HepG2 (cell line): ENCODE measurements around the gene DUSP16. TPM values are rescaled to one million over a fixed set of nuclear protein-coding genes. Genes with fewer than 3 reads are reported as not detected.

ENCODE experiments used
- FOXC1 ChIP-seq: sonication (generic); formaldehyde crosslinking; IDR thresholded peaks from 2 replicates; pipeline ENCODE4 v1.8.0; 2022; ENCODE audit warnings: mild to moderate bottlenecking, missing genetic modification reagents, borderline replicate concordance
- ISX ChIP-seq: sonication (generic); formaldehyde crosslinking; conservative IDR thresholded peaks from 2 replicates; pipeline ENCODE4 v1.5.0; 2020; ENCODE audit warnings: missing genetic modification reagents
- MED1 ChIP-seq: sonication (generic); formaldehyde crosslinking; IDR thresholded peaks from 2 replicates; pipeline ENCODE4 v1.4.0; 2020; ENCODE audit warnings: missing genetic modification reagents
- MEF2D ChIP-seq: sonication (generic); formaldehyde crosslinking; IDR thresholded peaks from 2 replicates; pipeline ENCODE4 v1.5.1; 2020; ENCODE audit warnings: mild to moderate bottlenecking, missing genetic modification reagents
- MTA3 ChIP-seq: sonication (generic); formaldehyde crosslinking; IDR thresholded peaks from 2 replicates; pipeline ENCODE4 v1.4.0; 2020; ENCODE audit warnings: missing genetic modification reagents
- NR2F1 ChIP-seq, 2 experiments: fragments of 450-650 bp in 1 of 2; formaldehyde crosslinking in 1 of 2; IDR thresholded peaks; 2 replicates each; pipeline versions ENCODE4 v1.5.0 to v1.6.1; 2016 to 2020; ENCODE audit warnings: mild to moderate bottlenecking in 1 of 2, missing compliant biosample characterization in 1 of 2, missing genetic modification reagents in 1 of 2, moderate library complexity in 1 of 2
- PAX8 ChIP-seq: sonication (generic); formaldehyde crosslinking; IDR thresholded peaks from 2 replicates; pipeline ENCODE4 v1.8.0; 2022; ENCODE audit warnings: mild to moderate bottlenecking, missing genetic modification reagents, borderline replicate concordance
- POLR2A ChIP-seq, 2 experiments: IDR thresholded peaks; 2 replicates each; pipeline ENCODE4 v1.6.1; 2011; ENCODE audit warnings: low read depth in 2 of 2, low read length in 2 of 2, mild to moderate bottlenecking in 1 of 2, moderate library complexity in 1 of 2; ENCODE audit not compliant: insufficient read depth in 1 of 2
- RXRB ChIP-seq: IDR thresholded peaks from 2 replicates; pipeline ENCODE4 v1.6.1; 2016; ENCODE audit warnings: borderline replicate concordance, missing genetic modification reagents, missing compliant biosample characterization
- SIX4 ChIP-seq: sonication (generic); formaldehyde crosslinking; IDR thresholded peaks from 2 replicates; pipeline ENCODE4 v1.4.0; 2020; ENCODE audit warnings: missing genetic modification reagents
- SKIL ChIP-seq: sonication (generic); formaldehyde crosslinking; IDR thresholded peaks from 2 replicates; pipeline ENCODE4 v1.8.0; 2022; ENCODE audit warnings: missing genetic modification reagents, mild to moderate bottlenecking, moderate library complexity, borderline replicate concordance
- SP4 ChIP-seq: sonication (generic); formaldehyde crosslinking; IDR thresholded peaks from 2 replicates; pipeline ENCODE4 v1.8.1; 2023; ENCODE audit warnings: mild to moderate bottlenecking, missing genetic modification reagents
- TCF12 ChIP-seq, 2 experiments: fragments of 450-650 bp in 1 of 2; sonication (generic) in 1 of 2; formaldehyde crosslinking in 1 of 2; IDR thresholded peaks; 2 replicates each; pipeline versions ENCODE4 v1.6.1 to v1.8.0; 2017 to 2022; ENCODE audit warnings: antibody characterized with exemption in 1 of 2, mild to moderate bottlenecking in 1 of 2, missing genetic modification reagents in 1 of 2, moderate library complexity in 1 of 2
- TFAP4 ChIP-seq: sonication (generic); IDR thresholded peaks from 2 replicates; pipeline ENCODE4 v1.6.1; 2016; ENCODE audit warnings: low read depth, borderline replicate concordance
- XBP1 ChIP-seq: sonication (generic); formaldehyde crosslinking; IDR thresholded peaks from 2 replicates; pipeline ENCODE4 v1.5.0; 2020; ENCODE audit warnings: missing genetic modification reagents
- ZBTB1 ChIP-seq: sonication (generic); formaldehyde crosslinking; IDR thresholded peaks from 2 replicates; pipeline ENCODE4 v1.4.0; 2020; ENCODE audit warnings: missing genetic modification reagents, borderline replicate concordance
- ZNF124 ChIP-seq: sonication (generic); formaldehyde crosslinking; IDR thresholded peaks from 2 replicates; pipeline ENCODE4 v1.4.0; 2020; ENCODE audit warnings: missing genetic modification reagents
- ZNF512 ChIP-seq: sonication (generic); formaldehyde crosslinking; IDR thresholded peaks from 2 replicates; pipeline ENCODE4 v1.4.0; 2020; ENCODE audit warnings: mild to moderate bottlenecking, missing genetic modification reagents
- ZNF644 ChIP-seq: IDR thresholded peaks from 2 replicates; pipeline ENCODE4 v1.6.1; 2016; ENCODE audit warnings: low read depth
- ZZZ3 ChIP-seq: sonication (generic); formaldehyde crosslinking; IDR thresholded peaks from 2 replicates; pipeline ENCODE4 v1.4.0; 2020; ENCODE audit warnings: missing genetic modification reagents, mild to moderate bottlenecking, borderline replicate concordance
- polyA plus RNA-seq, 8 experiments: library from polyadenylated mRNA; depleted of rRNA in 3 of 8; stranded (reverse) in 7 of 8; unstranded in 1 of 8; fragments of >200 nt; fragmentation: Illumina TruSeq in 4 of 8; extraction: Trizol in 4 of 8; gene quantifications; 2 replicates each; pipeline versions ENCODE4 v1.2.1 to v1.2.3, GENCODE V29; 2011 to 2016; ENCODE audit warnings: low read depth in 4 of 8, missing spikeins in 1 of 8, mixed read lengths in 1 of 8; ENCODE audit not compliant: insufficient read depth in 1 of 8
- total RNA-seq, 5 experiments: library from RNA; depleted of rRNA; stranded (reverse); fragments of >200 nt; fragmentation: Illumina TruSeq; extraction: Trizol; gene quantifications; 2 replicates each; pipeline ENCODE4 v1.2.3, GENCODE V29; 2016; ENCODE audit warnings: low read depth in 1 of 5
- TF ChIP-seq, protein P1 (sequence below): sonication (generic); formaldehyde crosslinking; IDR thresholded peaks from 2 replicates; pipeline ENCODE4 v1.4.0; 2020; ENCODE audit warnings: missing genetic modification reagents
- TF ChIP-seq, protein P2 (sequence below): IDR thresholded peaks from 2 replicates; pipeline ENCODE4 v1.6.1; 2016; ENCODE audit warnings: low read depth, borderline replicate concordance
- TF ChIP-seq, protein P3 (sequence below): sonication (generic); formaldehyde crosslinking; IDR thresholded peaks from 2 replicates; pipeline ENCODE4 v1.8.1; 2023; ENCODE audit warnings: mild to moderate bottlenecking, inconsistent platforms, moderate library complexity, missing genetic modification reagents, borderline replicate concordance

The DUSP16 gene
- total and polyA plus RNA-seq, 2 of the 13 experiments (the other 11 are each of a cell fraction or from before 2014, with no cell fraction given), result 45.7 to 46.6 TPM

- no peak for TF ChIP-seq SKIL (CRISPR knock-in tag)
- TF ChIP-seq, protein P1, sequence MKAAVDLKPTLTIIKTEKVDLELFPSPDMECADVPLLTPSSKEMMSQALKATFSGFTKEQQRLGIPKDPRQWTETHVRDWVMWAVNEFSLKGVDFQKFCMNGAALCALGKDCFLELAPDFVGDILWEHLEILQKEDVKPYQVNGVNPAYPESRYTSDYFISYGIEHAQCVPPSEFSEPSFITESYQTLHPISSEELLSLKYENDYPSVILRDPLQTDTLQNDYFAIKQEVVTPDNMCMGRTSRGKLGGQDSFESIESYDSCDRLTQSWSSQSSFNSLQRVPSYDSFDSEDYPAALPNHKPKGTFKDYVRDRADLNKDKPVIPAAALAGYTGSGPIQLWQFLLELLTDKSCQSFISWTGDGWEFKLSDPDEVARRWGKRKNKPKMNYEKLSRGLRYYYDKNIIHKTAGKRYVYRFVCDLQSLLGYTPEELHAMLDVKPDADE (CRISPR knock-in tag), result no peak
- TF ChIP-seq TCF12 (IDR thresholded peaks at IDR 0.05), result no peak
- TF ChIP-seq TCF12 (CRISPR knock-in tag; IDR thresholded peaks at IDR 0.05), result no peak
- no peak for TF ChIP-seq ZBTB1
- no peak for TF ChIP-seq SP4 (CRISPR knock-in tag)
- TF ChIP-seq, protein P2, sequence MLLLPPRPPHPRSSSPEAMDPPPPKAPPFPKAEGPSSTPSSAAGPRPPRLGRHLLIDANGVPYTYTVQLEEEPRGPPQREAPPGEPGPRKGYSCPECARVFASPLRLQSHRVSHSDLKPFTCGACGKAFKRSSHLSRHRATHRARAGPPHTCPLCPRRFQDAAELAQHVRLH (CRISPR knock-in tag), result no peak
- TF ChIP-seq SIX4 (CRISPR knock-in tag), result no peak
- TF ChIP-seq ISX (CRISPR knock-in tag), result no peak
- TF ChIP-seq FOXC1, result no peak
- TF ChIP-seq MTA3 (CRISPR knock-in tag), result no peak
- TF ChIP-seq RXRB (CRISPR knock-in tag), result peak; percentile 54
- no peak for TF ChIP-seq XBP1 (CRISPR knock-in tag)
- TF ChIP-seq PAX8 (CRISPR knock-in tag), result no peak
- TF ChIP-seq POLR2A (IDR thresholded peaks at IDR 0.05; ENCODE audit: insufficient read depth in 1 of 2, low read depth in 2 of 2, low read length in 2 of 2), result peak in 1 of 2 experiments; percentile 41; a peak in 3 of 4 replicates
- TF ChIP-seq MED1, result peak; percentile 81
- TF ChIP-seq ZNF124 (CRISPR knock-in tag), result no peak
- TF ChIP-seq ZNF512 (CRISPR knock-in tag), result no peak
- peak; percentile 60; the same call in 1 of the 2 replicates for TF ChIP-seq MEF2D
- TF ChIP-seq, protein P3, sequence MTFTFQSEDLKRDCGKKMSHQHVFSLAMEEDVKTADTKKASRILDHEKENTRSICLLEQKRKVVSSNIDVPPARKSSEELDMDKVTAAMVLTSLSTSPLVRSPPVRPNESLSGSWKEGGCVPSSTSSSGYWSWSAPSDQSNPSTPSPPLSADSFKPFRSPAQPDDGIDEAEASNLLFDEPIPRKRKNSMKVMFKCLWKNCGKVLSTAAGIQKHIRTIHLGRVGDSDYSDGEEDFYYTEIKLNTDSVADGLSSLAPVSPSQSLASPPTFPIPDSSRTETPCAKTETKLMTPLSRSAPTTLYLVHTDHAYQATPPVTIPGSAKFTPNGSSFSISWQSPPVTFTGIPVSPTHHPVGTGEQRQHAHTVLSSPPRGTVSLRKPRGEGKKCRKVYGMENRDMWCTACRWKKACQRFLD (CRISPR knock-in tag), result no peak
- TF ChIP-seq TFAP4, result no peak
- no peak for TF ChIP-seq NR2F1 (CRISPR knock-in tag; IDR thresholded peaks at IDR 0.05)
- no peak for TF ChIP-seq ZNF644
- TF ChIP-seq ZZZ3 (CRISPR knock-in tag), result no peak
These were observed 1.9 kb downstream of the DUSP16 start (continued) for GRCh38 chr12:12560587-12561370.
